HepG2 (cell line): ENCODE measurements around the gene ANKRD11. TPM values are rescaled to one million over a fixed set of nuclear protein-coding genes. Genes with fewer than 3 reads are reported as not detected.
A peak's percentile ranks its signal among the peaks of the same experiment; 100 is the strongest.

Experiments
- ATAC-seq: fragments of 200-7000 bp; cut with Tn5 transposase; 3 replicates; pipeline ENCODE4 v1.9.1; 2020; ENCODE audit warnings: mild to moderate bottlenecking, moderate library complexity
- BruUV-seq: library from RNA; stranded (reverse); fragments of 400-500 nt; replicated peaks from 2 replicates; lab custom pipeline; 2021; lab: Mats Ljungman, UMichigan
- CTCF ChIA-PET: fragments of 300-600 bp; formaldehyde crosslinking; extraction: SDS; loops from one replicate; lab custom pipeline; 2021; ENCODE audit warnings: low total read pairs, inconsistent platforms, low intra/inter-chr PET ratio; lab: Yijun Ruan, JAX
- POLR2A ChIA-PET: fragments of 350-600 bp; sonication (Branson Sonifier 250); formaldehyde crosslinking; loops from one replicate; lab custom pipeline; 2020; ENCODE audit warnings: antibody characterized with exemption, inconsistent platforms; lab: Yijun Ruan, JAX
- DNase-seq: peaks from one replicate; pipeline ENCODE4 v3.0.0-alpha.2; 2015; ENCODE audit warnings: low spot score
- FAIRE-seq: peaks from 3 replicates; lab custom pipeline; 2011; peaks lifted over from hg19 to GRCh38; lab: Jason Lieb, UNC
- H2AFZ ChIP-seq: one replicate; pipeline ENCODE4 v1.6.1; 2011; ENCODE audit warnings: low read length, inconsistent platforms
- H3K27ac ChIP-seq: fragments of 300-600 bp; 3 replicates; pipeline ENCODE4 v1.8.0; 2011; ENCODE audit warnings: mixed run types, mild to moderate bottlenecking, mixed read lengths, low read length, inconsistent platforms; ENCODE audit not compliant: insufficient read depth; ENCODE audit errors: extremely low read length
- H3K27me3 ChIP-seq, 2 experiments: fragments of 200-600 bp in 1 of 2; 2 replicates in 1 of 2; 3 replicates in 1 of 2; pipeline versions ENCODE4 v1.6.0 to v1.8.0; 2011; ENCODE audit warnings: low read length in 2 of 2, mild to moderate bottlenecking in 2 of 2, moderate library complexity in 2 of 2, inconsistent platforms in 1 of 2; ENCODE audit not compliant: insufficient read depth in 2 of 2, control insufficient read depth in 1 of 2
- H3K36me3 ChIP-seq, 2 experiments: fragments of 200-600 bp in 1 of 2; replicated peaks in 1 of 2; 2 replicates in 1 of 2; 3 replicates in 1 of 2; pipeline versions ENCODE4 v1.5.1 to v1.8.0; 2011; ENCODE audit warnings: low read length in 2 of 2, inconsistent platforms in 1 of 2; ENCODE audit not compliant: insufficient read depth in 2 of 2, control insufficient read depth in 1 of 2
- H3K4me1 ChIP-seq: 2 replicates; pipeline ENCODE4 v1.5.1; 2012; ENCODE audit warnings: low read length, inconsistent platforms; ENCODE audit not compliant: insufficient read depth
- H3K4me2 ChIP-seq: 2 replicates; pipeline ENCODE4 v1.6.0; 2011; ENCODE audit warnings: low read depth, low read length, inconsistent platforms
- H3K4me3 ChIP-seq, 3 experiments: fragments of 200-600 bp in 1 of 3; sonication (generic), shearing (Covaris generic) in 1 of 3; replicated peaks in 1 of 3; 2 replicates each; pipeline ENCODE4 v1.5.1; 2011 to 2016; ENCODE audit warnings: low read length in 3 of 3, inconsistent platforms in 2 of 3, low read depth in 2 of 3, mild to moderate bottlenecking in 2 of 3, control low read depth in 1 of 3, mixed read lengths in 1 of 3; ENCODE audit not compliant: insufficient read depth in 1 of 3
- H3K79me2 ChIP-seq: one replicate; pipeline ENCODE4 v1.6.1; 2011; ENCODE audit warnings: low read length, inconsistent platforms; ENCODE audit not compliant: insufficient read depth
- H3K9ac ChIP-seq: 2 replicates; pipeline ENCODE4 v1.6.0; 2011; ENCODE audit warnings: mild to moderate bottlenecking, low read depth, low read length, inconsistent platforms; ENCODE audit not compliant: insufficient read depth
- H3K9me3 ChIP-seq: 2 replicates; pipeline ENCODE4 v1.5.1; 2012; ENCODE audit warnings: mild to moderate bottlenecking, low read length
- H4K20me1 ChIP-seq: 2 replicates; pipeline ENCODE4 v1.6.0; 2011; ENCODE audit warnings: inconsistent platforms, mild to moderate bottlenecking, low read length, moderate library complexity; ENCODE audit not compliant: insufficient read depth
- GATAD2A ChIP-seq: IDR thresholded peaks from 2 replicates; pipeline ENCODE4 v1.6.1; 2016
- HNF1A ChIP-seq, 2 experiments: sonication (generic) in 1 of 2; formaldehyde crosslinking in 1 of 2; IDR thresholded peaks; 2 replicates each; pipeline versions ENCODE4 v1.4.0 to v1.6.1; 2016 to 2020; ENCODE audit warnings: borderline replicate concordance in 1 of 2, low read depth in 1 of 2, mild to moderate bottlenecking in 1 of 2, missing genetic modification reagents in 1 of 2
- MYC ChIP-seq: sonication (generic); formaldehyde crosslinking; IDR thresholded peaks from 2 replicates; pipeline ENCODE4 v1.9.0; 2021; ENCODE audit warnings: missing genetic modification reagents, borderline replicate concordance
- RBM22 ChIP-seq: fragments of 200-400 bp; formaldehyde crosslinking; optimal IDR thresholded peaks from 2 replicates; pipeline ENCODE3; 2017; ENCODE audit warnings: mild to moderate bottlenecking, low read length, moderate library complexity
- RFXAP ChIP-seq: sonication (generic); formaldehyde crosslinking; IDR thresholded peaks from 2 replicates; pipeline ENCODE4 v1.4.0; 2020; ENCODE audit warnings: missing genetic modification reagents, borderline replicate concordance
- TARDBP ChIP-seq: sonication (generic); formaldehyde crosslinking; IDR thresholded peaks from 2 replicates; pipeline ENCODE4 v1.8.0; 2022; ENCODE audit warnings: mild to moderate bottlenecking, missing genetic modification reagents
- TRIM24 ChIP-seq: sonication (generic); formaldehyde crosslinking; IDR thresholded peaks from 2 replicates; pipeline ENCODE4 v1.8.0; 2022; ENCODE audit warnings: mild to moderate bottlenecking, missing genetic modification reagents
- ZNF687 ChIP-seq: sonication (generic); formaldehyde crosslinking; IDR thresholded peaks from 2 replicates; pipeline ENCODE4 v1.5.1; 2020; ENCODE audit warnings: mild to moderate bottlenecking, missing genetic modification reagents, moderate library complexity
- ZNF747 ChIP-seq: sonication (generic); formaldehyde crosslinking; IDR thresholded peaks from 2 replicates; pipeline ENCODE4 v1.8.1; 2023; ENCODE audit warnings: missing genetic modification reagents, mild to moderate bottlenecking, borderline replicate concordance
- ZNF768 ChIP-seq: sonication (generic); formaldehyde crosslinking; IDR thresholded peaks from 2 replicates; pipeline ENCODE4 v1.4.0; 2020; ENCODE audit warnings: missing genetic modification reagents
- ZNF770 ChIP-seq: sonication (generic); formaldehyde crosslinking; IDR thresholded peaks from 2 replicates; pipeline ENCODE4 v1.5.0; 2020; ENCODE audit warnings: mild to moderate bottlenecking, missing genetic modification reagents
- WGBS: methylation state at CpG from one replicate; pipeline ENCODE4 v1.1.6; 2017; ENCODE audit warnings: low lambda C conversion rate; 5-methylcytosine and 5-hydroxymethylcytosine counted together
- in situ Hi-C: cut with HindIII; loops from 2 replicates; pipeline ENCODE4 v1.10.0; 2017; ENCODE audit warnings: low pct_unique_long_range_greater_than_20kb; ENCODE audit not compliant: extremely low pct_ligation_motif_present
- intact Hi-C: fragments of 100-400 bp; cut with micrococcal nuclease; formaldehyde crosslinking; loops from one replicate; pipeline ENCODE4 v1.10.0; 2022; ENCODE audit not compliant: unreplicated experiment
- polyA plus RNA-seq, 8 experiments: library from polyadenylated mRNA; depleted of rRNA in 3 of 8; stranded (reverse) in 7 of 8; unstranded in 1 of 8; fragments of >200 nt; fragmentation: Illumina TruSeq in 4 of 8; extraction: Trizol in 4 of 8; gene quantifications; 2 replicates each; pipeline versions ENCODE4 v1.2.1 to v1.2.3, GENCODE V29; 2011 to 2016; ENCODE audit warnings: low read depth in 4 of 8, missing spikeins in 1 of 8, mixed read lengths in 1 of 8; ENCODE audit not compliant: insufficient read depth in 1 of 8
- total RNA-seq, 5 experiments: library from RNA; depleted of rRNA; stranded (reverse); fragments of >200 nt; fragmentation: Illumina TruSeq; extraction: Trizol; gene quantifications; 2 replicates each; pipeline ENCODE4 v1.2.3, GENCODE V29; 2016; ENCODE audit warnings: low read depth in 1 of 5

The ANKRD11 gene
- total and polyA plus RNA-seq, 2 of the 13 experiments (the other 11 are each of a cell fraction or from before 2014, with no cell fraction given), result 21.4 to 38.4 TPM

GRCh38 chr16:89358030-89359005 is 132.0 kb downstream of the ANKRD11 start:
- Histone ChIP-seq H3K9ac (no peak overlapping the region), H3K9me3 (no peaks in the 10 kb centered on the region), H3K4me3 (no peak overlapping the region), H3K4me2 (no peak overlapping the region), H3K27me3 (no peaks in the 10 kb centered on the region), H3K36me3 (peaks cover 16 to 41% of the 10 kb centered on the region in 2 experiments), H3K4me1 (peaks cover 45% of the 10 kb centered on the region), H3K79me2 (peaks cover 93% of the 10 kb centered on the region), H2AFZ (no peak overlapping the region), H4K20me1 (peaks cover 96% of the 10 kb centered on the region), H3K27ac (no peak overlapping the region)
- no TSS peak for BruUV-seq
- FAIRE-seq, result no peak
- CTCF ChIA-PET, result no interaction called here
- no peak for ATAC-seq
- POLR2A ChIA-PET, result interaction anchor here (1.1 kb wide), 1 partner anchor 8 kb away, joined by 3 read pairs; no protein-coding TSS in a partner anchor
- 90% methylated on average over 21 of the region's 21 CpGs for WGBS
- DNase-seq, result no peak
- intact Hi-C loops, result no loop called here
- in situ Hi-C loops, result no loop called here
- TF ChIP-seq TARDBP (CRISPR knock-in tag) (no peak), ZNF770 (peak; percentile 70), TRIM24 (CRISPR knock-in tag) (0 out of 2 replicates have a peak, but pooled peaks have one; percentile 24), ZNF687 (CRISPR knock-in tag) (0 out of 2 replicates have a peak, but pooled peaks have one; percentile 14), ZNF768 (peak; percentile 15; the same call in 1 of the 2 replicates), ZNF747 (CRISPR knock-in tag) (0 out of 2 replicates have a peak, but pooled peaks have one; percentile 7), GATAD2A (CRISPR knock-in tag) (no peak), RBM22 (peak; percentile 49), MYC (CRISPR knock-in tag) (peak; percentile 24; the same call in 1 of the 2 replicates), HNF1A (IDR thresholded peaks at IDR 0.05; ENCODE audit: low read depth) (no peak), HNF1A (CRISPR knock-in tag; IDR thresholded peaks at IDR 0.05; ENCODE audit: borderline replicate concordance) (no peak), RFXAP (0 out of 2 replicates have a peak, but pooled peaks have one; percentile 33)
